GM23248 (cell line): ENCODE measurements around the gene CAPNS1. TPM values are rescaled to one million over a fixed set of nuclear protein-coding genes. Genes with fewer than 3 reads are reported as not detected.

Experiments used
- DNase-seq: peaks from one replicate; pipeline ENCODE4 v3.0.0-alpha.2; 2015
- H2AFZ ChIP-seq: fragments of 200-600 bp; sonication (generic); 2 replicates; pipeline ENCODE4 v1.6.1; 2016; ENCODE audit warnings: antibody characterized with exemption
- H3F3A ChIP-seq: fragments of 200-600 bp; sonication (generic); 2 replicates; pipeline ENCODE4 v1.6.1; 2016; ENCODE audit warnings: mild to moderate bottlenecking, antibody characterized with exemption, mixed run types; ENCODE audit not compliant: insufficient read depth
- H3K27ac ChIP-seq: fragments of 200-600 bp; sonication (generic); 2 replicates; pipeline ENCODE4 v1.5.1; 2016; ENCODE audit warnings: mild to moderate bottlenecking
- H3K27me3 ChIP-seq: fragments of 200-600 bp; sonication (generic); replicated peaks from 2 replicates; pipeline ENCODE4 v1.6.1; 2016; ENCODE audit warnings: mild to moderate bottlenecking; ENCODE audit not compliant: insufficient read depth
- H3K36me3 ChIP-seq: fragments of 200-600 bp; sonication (generic); 2 replicates; pipeline ENCODE4 v1.6.1; 2016; ENCODE audit warnings: low read depth, mild to moderate bottlenecking
- H3K4me1 ChIP-seq: fragments of 200-600 bp; sonication (generic); 2 replicates; pipeline ENCODE4 v1.6.1; 2016; ENCODE audit warnings: mild to moderate bottlenecking; ENCODE audit not compliant: insufficient read depth
- H3K4me2 ChIP-seq: fragments of 200-600 bp; sonication (generic); one replicate; pipeline ENCODE4 v1.6.1; 2016; ENCODE audit warnings: mild to moderate bottlenecking; ENCODE audit not compliant: unreplicated experiment
- H3K4me3 ChIP-seq: fragments of 200-600 bp; sonication (generic); 2 replicates; pipeline ENCODE4 v1.5.1; 2016; ENCODE audit warnings: mild to moderate bottlenecking
- H3K79me2 ChIP-seq: fragments of 200-600 bp; sonication (generic); 2 replicates; pipeline ENCODE4 v1.6.1; 2016; ENCODE audit warnings: mild to moderate bottlenecking; ENCODE audit not compliant: insufficient read depth
- H3K9ac ChIP-seq: fragments of 200-600 bp; sonication (generic); 2 replicates; pipeline ENCODE4 v1.6.1; 2016; ENCODE audit warnings: mild to moderate bottlenecking
- H3K9me2 ChIP-seq: fragments of 200-600 bp; sonication (generic); 2 replicates; pipeline ENCODE4 v1.6.1; 2016; ENCODE audit warnings: mixed run types, mild to moderate bottlenecking, moderate library complexity; ENCODE audit not compliant: insufficient read depth
- H3K9me3 ChIP-seq: fragments of 200-600 bp; sonication (generic); one replicate; pipeline ENCODE4 v1.6.1; 2017; ENCODE audit warnings: low read depth
- H4K20me1 ChIP-seq: fragments of 200-600 bp; sonication (generic); 2 replicates; pipeline ENCODE4 v1.6.0; 2016; ENCODE audit not compliant: insufficient read depth
- EZH2 ChIP-seq: fragments of 200-600 bp; sonication (generic); IDR thresholded peaks from 2 replicates; pipeline ENCODE4 v1.6.1; 2018; ENCODE audit warnings: antibody characterized with exemption, mild to moderate bottlenecking; ENCODE audit not compliant: insufficient read depth, poor library complexity, severe bottlenecking
- EZH2phosphoT487 ChIP-seq: fragments of 200-600 bp; sonication (generic); IDR thresholded peaks from 2 replicates; pipeline ENCODE4 v1.6.1; 2018; ENCODE audit warnings: antibody characterized with exemption, moderate library complexity, mild to moderate bottlenecking, low read depth; ENCODE audit not compliant: insufficient read depth
- WGBS, 2 experiments: methylation state at CpG; one replicate each; pipeline ENCODE4 v1.1.6; 2015 to 2017; ENCODE audit warnings: low lambda C conversion rate in 2 of 2, low coverage in 1 of 2; ENCODE audit errors: missing lambda C conversion rate in 2 of 2; 5-methylcytosine and 5-hydroxymethylcytosine counted together
- in situ Hi-C: fragments of 300-500 bp; cut with MboI; formaldehyde crosslinking; loops from 2 replicates; pipeline ENCODE4 v1.15.0; 2020
- polyA plus RNA-seq: library from polyadenylated mRNA; unstranded; fragments of >200 nt; fragmentation: Nextera tagmentation; extraction: Ambion mirVana; gene quantifications from 2 replicates; pipeline ENCODE4 v1.2.1, GENCODE V29; 2016
- total RNA-seq: library from RNA; depleted of rRNA; stranded (reverse); fragments of >200 nt; shearing (Covaris generic); gene quantifications from 2 replicates; pipeline ENCODE4 v1.2.3, GENCODE V29; 2014

Gene CAPNS1
- total and polyA plus RNA-seq, 2 experiments from 2014 or later = 353 to 540 TPM

DNA sequence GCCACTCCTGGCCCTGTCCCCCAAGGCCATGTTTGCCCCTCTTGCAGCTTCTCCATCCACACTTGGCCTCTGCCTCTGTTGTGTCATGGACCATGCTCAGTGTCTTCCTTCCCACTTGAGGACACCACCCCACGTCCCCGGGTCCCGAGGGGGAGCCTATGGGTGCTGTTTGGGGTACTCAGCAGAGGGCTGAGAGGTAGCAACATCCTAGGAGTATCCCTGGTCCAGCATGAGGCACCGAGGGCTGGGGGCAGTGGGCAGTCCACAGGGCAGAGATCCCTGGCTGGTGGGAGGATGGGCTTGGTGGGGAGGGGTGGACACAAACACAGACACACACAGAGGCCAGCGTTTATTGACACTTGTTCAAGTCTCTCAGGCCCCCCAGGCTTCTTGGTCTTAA lies 10.7 kb downstream of the CAPNS1 start:
- Histone ChIP-seq H3K4me2 (no peak overlapping the region), H3K27me3 (no peaks in the 10 kb centered on the region), H3K4me1 (no peaks in the 10 kb centered on the region), H3K4me3 (no peak overlapping the region), H2AFZ (no peak overlapping the region), H3K27ac (peak overlapping the region; percentile 3; the same call in 1 of the 2 replicates), H3F3A (peaks cover 12% of the 10 kb centered on the region; the same call in 1 of the 2 replicates), H4K20me1 (no peaks in the 10 kb centered on the region), H3K36me3 (peaks cover 8% of the 10 kb centered on the region), H3K9me2 (no peaks in the 10 kb centered on the region), H3K79me2 (peaks cover 9% of the 10 kb centered on the region), H3K9me3 (no peaks in the 10 kb centered on the region), H3K9ac (no peak overlapping the region)
- DNase-seq = no peak
- TF ChIP-seq EZH2 = no peak
- TF ChIP-seq EZH2phosphoT487 = no peak
- in situ Hi-C loops = no loop called here
- WGBS, 2 experiments = 72 to 73% methylated on average over 5 of the region's 5 CpGs

DNA sequence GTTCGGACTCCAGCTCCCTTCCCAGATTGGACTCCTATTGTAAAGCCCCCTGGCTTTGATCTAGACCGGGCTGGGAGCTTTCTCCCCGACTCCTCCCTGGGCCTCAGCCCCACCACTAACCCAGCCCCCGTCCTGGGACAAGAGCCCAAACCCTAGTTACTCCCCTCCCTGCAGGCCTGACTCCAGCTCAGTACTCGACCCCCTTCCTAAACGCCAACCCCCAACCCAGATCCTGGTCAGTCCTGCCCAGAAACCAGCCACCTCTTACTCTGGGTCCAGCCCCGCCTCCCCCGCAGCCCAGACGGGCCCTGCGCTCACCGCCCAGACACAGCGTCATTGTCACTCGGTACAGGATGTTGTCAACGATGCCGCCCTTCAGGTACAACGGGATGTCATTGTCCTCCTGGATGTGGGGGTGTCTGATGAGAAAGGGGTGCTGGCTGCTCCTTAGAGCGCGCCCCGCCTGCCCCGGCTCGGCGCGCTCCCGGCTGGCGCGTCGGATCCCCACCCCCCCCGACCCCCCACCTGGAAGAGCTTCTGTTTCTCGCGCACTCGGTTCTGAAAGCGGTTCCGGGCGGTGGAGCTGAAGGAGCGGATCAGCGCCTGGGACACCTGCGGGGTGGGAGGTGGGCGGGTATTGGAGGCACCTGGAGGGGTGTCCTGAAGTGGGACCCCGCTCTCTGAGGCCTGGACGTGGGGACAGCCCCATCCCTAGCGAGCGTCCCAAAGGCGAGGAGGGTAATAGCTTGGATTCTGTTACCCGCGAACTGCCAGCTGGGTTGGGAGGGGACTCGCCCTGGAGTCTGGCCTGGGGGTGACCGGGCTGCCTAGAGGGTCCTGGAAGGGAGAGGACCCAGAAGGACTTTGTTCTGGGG lies 11.5 kb downstream of the CAPNS1 start:
- H2AFZ ChIP-seq = 0 out of 2 replicates have a peak overlapping the region, but pooled peaks have one; percentile 53
- peaks cover under 1% of the 10 kb centered on the region; the same call in 1 of the 2 replicates for H3K36me3 ChIP-seq
- peak; percentile 44 for DNase-seq
- H3F3A ChIP-seq = peaks cover 12% of the 10 kb centered on the region; the same call in 1 of the 2 replicates
- TF ChIP-seq EZH2 (no peak), EZH2phosphoT487 (no peak)
- H3K9me2 ChIP-seq = no peaks in the 10 kb centered on the region
- no peaks in the 10 kb centered on the region for H3K4me1 ChIP-seq
- H3K9ac ChIP-seq = peak overlapping the region; percentile 76
- H4K20me1 ChIP-seq = no peaks in the 10 kb centered on the region
- peaks cover 1% of the 10 kb centered on the region; the same call in 1 of the 2 replicates for H3K79me2 ChIP-seq
- H3K27me3 ChIP-seq = no peaks in the 10 kb centered on the region
- H3K4me2 ChIP-seq = peak overlapping the region; percentile 76
- peak overlapping the region; percentile 71 for H3K4me3 ChIP-seq
- peak overlapping the region; percentile 53 for H3K27ac ChIP-seq
- WGBS, 2 experiments = 43 to 47% methylated on average over 24 to 47 of the region's 47 CpGs
- in situ Hi-C loops = no loop called here
- no peaks in the 10 kb centered on the region for H3K9me3 ChIP-seq

DNA sequence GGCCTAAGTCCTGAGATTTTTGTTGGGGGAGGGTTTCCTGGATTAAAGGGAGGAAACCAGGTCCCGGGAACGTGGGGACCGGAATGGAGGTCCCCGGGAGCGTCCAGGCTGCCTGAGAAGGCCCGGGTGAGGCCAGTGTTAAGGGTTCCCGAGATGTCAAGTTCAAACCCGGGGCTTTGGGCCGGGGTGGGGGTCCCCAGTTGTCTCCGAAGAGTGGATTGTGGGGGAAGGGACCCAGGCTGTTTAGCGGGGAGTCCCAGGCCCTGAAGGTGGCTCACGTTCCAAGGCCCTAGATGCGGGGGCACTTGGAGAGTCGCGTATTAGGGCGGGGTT lies 12.1 kb downstream of the CAPNS1 start:
- H3K4me1 ChIP-seq = no peaks in the 10 kb centered on the region
- H3K79me2 ChIP-seq = no peaks in the 10 kb centered on the region
- H3K36me3 ChIP-seq = no peaks in the 10 kb centered on the region
- in situ Hi-C loops = no loop called here
- H3F3A ChIP-seq = peaks cover 12% of the 10 kb centered on the region; the same call in 1 of the 2 replicates
- H2AFZ ChIP-seq = 0 out of 2 replicates have a peak overlapping the region, but pooled peaks have one; percentile 53
- H3K4me2 ChIP-seq = peak overlapping the region; percentile 76
- H3K9me3 ChIP-seq = no peaks in the 10 kb centered on the region
- peak overlapping the region; percentile 53 for H3K27ac ChIP-seq
- no peaks in the 10 kb centered on the region for H3K9me2 ChIP-seq
- H3K9ac ChIP-seq = peak overlapping the region; percentile 76
- no peak for TF ChIP-seq EZH2phosphoT487
- no peak for TF ChIP-seq EZH2
- peak overlapping the region; percentile 71 for H3K4me3 ChIP-seq
- no peaks in the 10 kb centered on the region for H4K20me1 ChIP-seq
- peak; percentile 25 for DNase-seq
- no peaks in the 10 kb centered on the region for H3K27me3 ChIP-seq
- 35 to 59% methylated on average over 10 to 16 of the region's 16 CpGs for WGBS, 2 experiments

DNA sequence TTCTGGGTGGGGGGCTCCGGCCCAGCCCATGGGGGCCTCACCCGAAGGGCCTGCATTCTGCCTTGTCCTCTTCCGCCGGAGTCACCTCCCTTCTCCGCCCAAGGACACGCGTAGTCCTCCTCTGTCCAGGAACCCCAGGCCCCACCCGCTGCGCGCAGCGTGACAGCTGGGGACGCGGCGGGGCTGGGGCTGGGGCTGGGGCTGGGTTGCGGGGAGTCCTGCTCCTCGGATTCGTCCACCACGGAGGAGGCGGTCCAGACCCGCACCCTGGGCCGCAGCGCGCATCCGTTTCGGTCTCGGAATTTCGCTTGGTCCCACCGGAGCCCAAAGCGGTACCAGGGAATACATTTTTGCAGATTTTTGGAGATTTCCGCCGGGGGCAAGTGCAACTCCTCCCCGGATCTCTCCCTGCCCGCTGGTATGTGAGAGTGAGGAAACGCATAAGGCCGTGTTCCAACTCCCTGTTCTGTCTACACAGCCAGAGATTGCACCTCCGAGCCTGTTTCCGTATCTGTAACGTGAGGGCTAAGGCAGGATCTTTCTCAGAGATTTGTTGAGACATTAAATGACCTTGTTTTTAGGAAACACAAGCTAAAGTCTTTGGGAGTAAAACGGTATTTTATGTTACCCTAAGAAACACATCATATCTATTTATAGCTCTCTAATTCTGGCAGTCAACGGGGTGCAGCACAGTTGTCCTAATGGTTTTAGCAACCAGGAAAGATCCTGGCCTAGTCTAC lies 12.7 kb downstream of the CAPNS1 start, which contains the start of gene COX7A1:
COX7A1 (minus strand) TSS at position 96 of the 740 bp plus-strand sequence; CDS start at position 56, 40 bp downstream.
- peak within 1 kb of the TSS; percentile 71 for H3K4me3 ChIP-seq
- H3K79me2 ChIP-seq = no peaks in the 10 kb centered on the region
- H3K27ac ChIP-seq = peak within 1 kb of the TSS; percentile 53
- H3F3A ChIP-seq = peaks cover 12% of the 10 kb centered on the region; the same call in 1 of the 2 replicates
- no peaks in the 10 kb centered on the region for H3K27me3 ChIP-seq
- no peaks in the 10 kb centered on the region for H3K9me2 ChIP-seq
- DNase-seq = peak; percentile 65
- no peaks in the 10 kb centered on the region for H4K20me1 ChIP-seq
- H3K9me3 ChIP-seq = no peaks in the 10 kb centered on the region
- H3K36me3 ChIP-seq = no peaks in the 10 kb centered on the region
- peak within 1 kb of the TSS; percentile 76 for H3K4me2 ChIP-seq
- no peak for TF ChIP-seq EZH2
- no peaks in the 10 kb centered on the region for H3K4me1 ChIP-seq
- 0 out of 2 replicates have a peak within 1 kb of the TSS, but pooled peaks have one; percentile 53 for H2AFZ ChIP-seq
- H3K9ac ChIP-seq = peak within 1 kb of the TSS; percentile 76
- in situ Hi-C loops = no loop called here
- 33 to 41% methylated on average over 32 to 40 of the region's 40 CpGs for whole genome bisulfite sequencing, 2 experiments
